Lower lobe of right lung (tissue), 2 donors: Measurements from ENCODE around the gene RALGPS1. TPM values are rescaled to one million over a fixed set of nuclear protein-coding genes. Genes with fewer than 3 reads are reported as not detected.
"Not testable (repeated sequence)": the region's sequence is repeated elsewhere in the genome, so short reads cannot be mapped to it uniquely, and the experiment has no call there.

ENCODE experiments used
- ATAC-seq, 2 donors: fragments of 200-7000 bp; cut with Tn5 transposase; one replicate each; pipeline ENCODE4 v1.9.1; 2020 to 2022; ENCODE audit warnings: mild to moderate bottlenecking in 2 of 2, moderate library complexity in 2 of 2
- DNase-seq: peaks from one replicate; pipeline ENCODE4 v3.0.0-alpha.2; 2020
- H3K27ac ChIP-seq: fragments of 200-600 bp; one replicate; pipeline ENCODE4 v1.8.0; 2022
- H3K27me3 ChIP-seq: fragments of 200-600 bp; one replicate; pipeline ENCODE4 v1.8.0; 2022; ENCODE audit warnings: low read depth
- H3K36me3 ChIP-seq: fragments of 200-600 bp; one replicate; pipeline ENCODE4 v1.8.0; 2022; ENCODE audit warnings: mild to moderate bottlenecking
- H3K4me1 ChIP-seq: fragments of 200-600 bp; one replicate; pipeline ENCODE4 v1.8.0; 2022
- H3K4me3 ChIP-seq: fragments of 200-600 bp; one replicate; pipeline ENCODE4 v1.8.0; 2022; ENCODE audit warnings: mild to moderate bottlenecking
- H3K9me3 ChIP-seq: fragments of 200-600 bp; one replicate; pipeline ENCODE4 v1.8.0; 2022
- intact Hi-C: fragments of 100-400 bp; cut with DNase I; formaldehyde crosslinking; loops from one replicate; pipeline ENCODE4 v1.11.0; 2022
- total RNA-seq: library from RNA; stranded (reverse); fragmentation: NEBNext Ultra II Directional; extraction: Animal tissue kit (Norgen Biotek cat#: 25700); gene quantifications from one replicate; pipeline ENCODE4 v1.2.1, GENCODE V29; 2021
- TF ChIP-seq, protein P1 (sequence below): fragments of 200-600 bp; IDR thresholded peaks from one replicate; pipeline ENCODE4 v1.8.0; 2022; ENCODE audit warnings: antibody characterized with exemption, mild to moderate bottlenecking
- donor health status: DM: no; HTN: yes; CAD: no; lungs with severe emphysema.

RALGPS1 gene
- total RNA-seq, 1 donor from 2014 or later, result 17.6 TPM

GRCh38 chr9:127142291-127142690 is 227.7 kb downstream of the RALGPS1 start:
- no peaks in the 10 kb centered on the region for H3K9me3 ChIP-seq
- no peaks in the 10 kb centered on the region for H3K27me3 ChIP-seq
- DNase-seq (no peak), ATAC-seq (no peak)
- TF ChIP-seq, protein P1, sequence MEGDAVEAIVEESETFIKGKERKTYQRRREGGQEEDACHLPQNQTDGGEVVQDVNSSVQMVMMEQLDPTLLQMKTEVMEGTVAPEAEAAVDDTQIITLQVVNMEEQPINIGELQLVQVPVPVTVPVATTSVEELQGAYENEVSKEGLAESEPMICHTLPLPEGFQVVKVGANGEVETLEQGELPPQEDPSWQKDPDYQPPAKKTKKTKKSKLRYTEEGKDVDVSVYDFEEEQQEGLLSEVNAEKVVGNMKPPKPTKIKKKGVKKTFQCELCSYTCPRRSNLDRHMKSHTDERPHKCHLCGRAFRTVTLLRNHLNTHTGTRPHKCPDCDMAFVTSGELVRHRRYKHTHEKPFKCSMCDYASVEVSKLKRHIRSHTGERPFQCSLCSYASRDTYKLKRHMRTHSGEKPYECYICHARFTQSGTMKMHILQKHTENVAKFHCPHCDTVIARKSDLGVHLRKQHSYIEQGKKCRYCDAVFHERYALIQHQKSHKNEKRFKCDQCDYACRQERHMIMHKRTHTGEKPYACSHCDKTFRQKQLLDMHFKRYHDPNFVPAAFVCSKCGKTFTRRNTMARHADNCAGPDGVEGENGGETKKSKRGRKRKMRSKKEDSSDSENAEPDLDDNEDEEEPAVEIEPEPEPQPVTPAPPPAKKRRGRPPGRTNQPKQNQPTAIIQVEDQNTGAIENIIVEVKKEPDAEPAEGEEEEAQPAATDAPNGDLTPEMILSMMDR, result no peak
- no peaks in the 10 kb centered on the region for H3K4me1 ChIP-seq
- intact Hi-C loops, result no loop called here
- no peak overlapping the region for H3K27ac ChIP-seq
- no peak overlapping the region for H3K4me3 ChIP-seq
- H3K36me3 ChIP-seq, result no peaks in the 10 kb centered on the region

GRCh38 chr9:127142931-127143464 is 228.4 kb downstream of the RALGPS1 start:
- intact Hi-C loops, result no loop called here
- no peak overlapping the region for H3K4me3 ChIP-seq
- H3K9me3 ChIP-seq, result no peaks in the 10 kb centered on the region
- no peaks in the 10 kb centered on the region for H3K4me1 ChIP-seq
- TF ChIP-seq, protein P1, result no peak
- H3K27ac ChIP-seq, result no peak overlapping the region
- H3K27me3 ChIP-seq, result no peaks in the 10 kb centered on the region
- no peak for DNase-seq
- ATAC-seq, result no peak
- H3K36me3 ChIP-seq, result no peaks in the 10 kb centered on the region

DNA sequence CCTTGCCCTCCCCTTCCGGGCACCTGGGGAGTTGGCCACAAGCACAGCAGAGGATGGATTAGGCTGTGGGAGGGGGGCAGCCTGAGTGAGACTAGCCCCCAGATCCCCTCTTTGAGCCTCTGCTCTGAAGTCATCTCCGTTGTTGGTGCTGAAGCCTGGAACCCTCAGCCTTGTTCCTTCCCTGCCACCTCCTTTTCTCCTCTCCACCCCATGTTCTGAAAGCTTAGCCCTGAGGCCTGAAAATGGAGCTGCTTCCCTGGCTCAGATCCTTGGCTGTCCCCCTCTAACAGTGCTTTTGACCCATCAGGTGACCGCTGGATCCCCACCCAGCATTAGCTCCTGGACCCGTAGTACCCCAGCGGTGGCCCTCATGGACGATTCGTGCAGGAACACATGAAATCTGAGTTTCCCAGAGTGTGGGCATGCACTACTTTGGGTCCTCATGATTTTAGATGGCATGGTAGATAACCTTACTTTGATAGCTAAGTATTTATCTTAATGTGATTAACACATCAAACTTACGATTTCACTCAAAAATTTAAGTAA is 229.4 kb downstream of the RALGPS1 start:
- H3K4me3 ChIP-seq, result no peak overlapping the region
- H3K27ac ChIP-seq, result no peak overlapping the region
- DNase-seq (no peak), ATAC-seq (no peak)
- no peaks in the 10 kb centered on the region for H3K9me3 ChIP-seq
- H3K27me3 ChIP-seq, result no peaks in the 10 kb centered on the region
- TF ChIP-seq, protein P1, result no peak
- no peaks in the 10 kb centered on the region for H3K36me3 ChIP-seq
- intact Hi-C loops, result no loop called here
- H3K4me1 ChIP-seq, result no peaks in the 10 kb centered on the region

- Histone ChIP-seq H3K4me1 (no peaks in the 10 kb centered on the region), H3K4me3 (no peak overlapping the region), H3K27ac (no peak overlapping the region), H3K36me3 (no peaks in the 10 kb centered on the region), H3K27me3 (no peaks in the 10 kb centered on the region), H3K9me3 (no peaks in the 10 kb centered on the region)
- DNase-seq (no peak), ATAC-seq (peak; percentile 54 to 58)
- TF ChIP-seq, protein P1, result no peak
- intact Hi-C loops, result no loop called here
Measured at GRCh38 chr9:127144670-127145445, 230.3 kb downstream of the RALGPS1 start.

- H3K27ac ChIP-seq, DNase-seq, H3K9me3 ChIP-seq, H3K4me1 ChIP-seq, ATAC-seq, H3K4me3 ChIP-seq, H3K36me3 ChIP-seq, intact Hi-C loops, H3K27me3 ChIP-seq: not testable (repeated sequence)
Measured at GRCh38 chr9:127146841-127147240, 232.3 kb downstream of the RALGPS1 start.

GRCh38 chr9:127147251-127147650 is 232.7 kb downstream of the RALGPS1 start:
- no peaks in the 10 kb centered on the region for H3K9me3 ChIP-seq
- no peak overlapping the region for H3K4me3 ChIP-seq
- DNase-seq (no peak), ATAC-seq (no peak)
- H3K27ac ChIP-seq, result no peak overlapping the region
- intact Hi-C loops, result no loop called here
- TF ChIP-seq, protein P1, result no peak
- H3K27me3 ChIP-seq, result no peaks in the 10 kb centered on the region
- H3K4me1 ChIP-seq, result no peaks in the 10 kb centered on the region
- no peaks in the 10 kb centered on the region for H3K36me3 ChIP-seq
